K562 (cell line): ENCODE results near the gene MAP3K15. TPM values are rescaled to one million over a fixed set of nuclear protein-coding genes. Genes with fewer than 3 reads are reported as not detected.

Experiments used
- FOSL1 ChIP-seq: fragments of 200-800 bp; sonication (Bioruptor generic); conservative IDR thresholded peaks from 2 replicates; pipeline ENCODE4 v1.6.1; 2016; ENCODE audit warnings: missing genetic modification characterization, missing compliant biosample characterization
- GMEB1 ChIP-seq: fragments of 250-450 bp; sonication (Bioruptor Pico); IDR thresholded peaks from 2 replicates; pipeline ENCODE4 v1.4.0; 2020; ENCODE audit warnings: mild to moderate bottlenecking
- LEF1 ChIP-seq: fragments of 450-650 bp; IDR thresholded peaks from 2 replicates; pipeline ENCODE4 v1.6.1; 2016; ENCODE audit warnings: mild to moderate bottlenecking
- MGA ChIP-seq: fragments of 450-650 bp; IDR thresholded peaks from 2 replicates; pipeline ENCODE4 v1.6.1; 2016; ENCODE audit warnings: mild to moderate bottlenecking, moderate library complexity
- PRDM10 ChIP-seq: fragments of 450-650 bp; IDR thresholded peaks from 2 replicates; pipeline ENCODE4 v1.6.1; 2018; ENCODE audit not compliant: partially characterized antibody
- TEAD4 ChIP-seq, 2 experiments: sonication (generic) in 1 of 2; formaldehyde crosslinking in 1 of 2; IDR thresholded peaks; 2 replicates each; pipeline versions ENCODE4 v1.6.1 to v1.8.0; 2012 to 2022; ENCODE audit warnings: borderline replicate concordance in 1 of 2, inconsistent platforms in 1 of 2, low read length in 1 of 2, mild to moderate bottlenecking in 1 of 2, missing genetic modification reagents in 1 of 2
- XRCC5 ChIP-seq: fragments of 200-400 bp; formaldehyde crosslinking; IDR thresholded peaks from 2 replicates; pipeline ENCODE4 v1.6.1; 2017; ENCODE audit warnings: low read depth, mild to moderate bottlenecking, low read length
- ZNF316 ChIP-seq: fragments of 450-650 bp; IDR thresholded peaks from 2 replicates; pipeline ENCODE4 v1.6.1; 2016
- polyA plus RNA-seq, 8 experiments: library from polyadenylated mRNA; depleted of rRNA in 4 of 8; stranded (reverse) in 5 of 8; unstranded in 3 of 8; fragments of >200 nt; fragmentation: Nextera tagmentation in 2 of 8; fragmentation: Illumina TruSeq in 1 of 8; extraction: Ambion mirVana in 2 of 8; extraction: Trizol in 1 of 8; gene quantifications; 2 replicates each; pipeline versions ENCODE4 v1.2.1 to v1.2.3, GENCODE V29; 2011 to 2014; ENCODE audit warnings: inconsistent platforms in 1 of 8, missing spikeins in 1 of 8
- total RNA-seq, 7 experiments: library from RNA; depleted of rRNA in 6 of 7; stranded (reverse); fragments of >200 nt in 6 of 7; fragmentation: Illumina TruSeq in 2 of 7; extraction: Trizol in 2 of 7; gene quantifications; 2 replicates each; pipeline versions ENCODE4 v1.2.1 to v1.2.3, GENCODE V29; 2011 to 2021; ENCODE audit warnings: low replicate concordance in 1 of 7

The MAP3K15 gene
- total and polyA plus RNA-seq, 9 of the 15 experiments (the other 6 are each of a cell fraction or from before 2014, with no cell fraction given) = 0.03 to 0.29 (median 0.14) TPM; not detected in 5

- TF ChIP-seq MGA (peak; percentile 27; the same call in 1 of the 2 replicates), ZNF316 (0 out of 2 replicates have a peak, but pooled peaks have one; percentile 7), TEAD4 (IDR thresholded peaks at IDR 0.05; ENCODE audit: low read length) (0 out of 2 replicates have a peak, but pooled peaks have one; percentile 10), TEAD4 (CRISPR knock-in tag; IDR thresholded peaks at IDR 0.05; ENCODE audit: borderline replicate concordance) (no peak), LEF1 (peak; percentile 63), PRDM10 (peak; percentile 83), XRCC5 (no peak), FOSL1 (tag) (no peak), GMEB1 (CRISPR knock-in tag) (no peak)
Measured at GRCh38 chrX:19392703-19393102, 122.6 kb downstream of the MAP3K15 start (continued).
